Omental fat pad (tissue), 4 donors: ENCODE results near the gene EMD. TPM values are rescaled to one million over a fixed set of nuclear protein-coding genes. Genes with fewer than 3 reads are reported as not detected.
"Not testable (repeated sequence)": the region's sequence is repeated elsewhere in the genome, so short reads cannot be mapped to it uniquely, and the experiment has no call there.

Experiments
- ATAC-seq: fragments of 150-250 bp; one replicate; pipeline ENCODE4 v1.9.1; 2016; ENCODE audit warnings: mild to moderate bottlenecking, moderate library complexity; ENCODE audit not compliant: low FRiP score
- DNase-seq: peaks from one replicate; pipeline ENCODE4 v3.0.0-alpha.2; 2019; ENCODE audit warnings: low spot score
- CTCF ChIP-seq, 3 donors: fragments of 450-650 bp; IDR thresholded peaks; one replicate each; pipeline ENCODE4 v1.5.1; 2016 to 2017; ENCODE audit warnings: antibody characterized with exemption in 3 of 3, mild to moderate bottlenecking in 3 of 3, moderate library complexity in 2 of 3
- total RNA-seq, 4 donors: library from RNA; depleted of rRNA; stranded (reverse); fragments of >200 nt; gene quantifications; one replicate each; pipeline ENCODE4 v1.1.0, GENCODE V29; 2016

EMD gene
- total RNA-seq, 4 donors from 2014 or later, result 25.7 to 61.8 (median 53.2) TPM

- peak; percentile 82 for ATAC-seq
- TF ChIP-seq CTCF (IDR thresholded peaks at IDR 0.05), result no peak
- no peak for DNase-seq
Measured at GRCh38 chrX:154396973-154397887, 18.1 kb downstream of the EMD start.

GRCh38 chrX:154397888-154398667 lies 19.0 kb downstream of the EMD start, which contains the start of gene RPL10:
RPL10 (plus strand) TSS chrX:154398377; CDS start chrX:154398520, 143 bp downstream.
- ATAC-seq (peak; percentile 92), DNase-seq (peak; percentile 56)
- TF ChIP-seq CTCF (IDR thresholded peaks at IDR 0.05), result no peak

GRCh38 chrX:154398668-154399526 lies 19.8 kb downstream of the EMD start:
- DNase-seq (no peak), ATAC-seq (no peak)
- TF ChIP-seq CTCF (IDR thresholded peaks at IDR 0.05), result peak in 2 of 3 donors; percentile 5 to 28

GRCh38 chrX:154399527-154400368 lies 20.7 kb downstream of the EMD start:
- ATAC-seq, result no peak
- DNase-seq, result no peak
- no peak for TF ChIP-seq CTCF (IDR thresholded peaks at IDR 0.05)

GRCh38 chrX:154400369-154400817 lies 21.3 kb downstream of the EMD start:
- not testable (repeated sequence) for DNase-seq, ATAC-seq

- ATAC-seq (no peak), DNase-seq (no peak)
- TF ChIP-seq CTCF (IDR thresholded peaks at IDR 0.05), result no peak
Measured at GRCh38 chrX:154401045-154401799, 22.1 kb downstream of the EMD start.
